Smooth muscle cell of the pulmonary artery (primary cell): ENCODE measurements around the gene ABI3BP. TPM values are rescaled to one million over a fixed set of nuclear protein-coding genes. Genes with fewer than 3 reads are reported as not detected.

Experiments
- total RNA-seq: library from RNA; depleted of rRNA; stranded (reverse); fragments of >200 nt; gene quantifications from 2 replicates; pipeline ENCODE4 v1.2.3, GENCODE V29; 2014

Gene ABI3BP
- total RNA-seq = 148 and 149 TPM in 2 replicates

GRCh38 chr3:100993309-100993708 is at the start of gene ABI3BP:
TSS of gene ABI3BP (minus strand) at chr3:100993421. CDS start at chr3:100993384, 37 bp downstream.

GRCh38 chr3:100708989-100709841 is 284.0 kb downstream of the ABI3BP start, which contains the start of gene TFG:
TSS of gene TFG (plus strand) at chr3:100709494. CDS start at chr3:100713686, 4,192 bp downstream.

